Endodermal cell (in vitro differentiated cells): ENCODE data around the gene MYRF. TPM values are rescaled to one million over a fixed set of nuclear protein-coding genes. Genes with fewer than 3 reads are reported as not detected.

Experiments
- DNase-seq: peaks from one replicate; pipeline ENCODE4 v3.0.0-alpha.2; 2017
- H3K27ac ChIP-seq: 2 replicates; pipeline ENCODE4 v1.5.1; 2013; ENCODE audit warnings: mild to moderate bottlenecking, low read depth, low read length, moderate library complexity
- H3K27me3 ChIP-seq: 2 replicates; pipeline ENCODE4 v1.6.1; 2013; ENCODE audit warnings: mild to moderate bottlenecking, low read length, moderate library complexity; ENCODE audit not compliant: insufficient read depth, control insufficient read depth, poor library complexity, severe bottlenecking
- H3K36me3 ChIP-seq: 2 replicates; pipeline ENCODE4 v1.7.0; 2013; ENCODE audit warnings: mild to moderate bottlenecking, low read length, moderate library complexity; ENCODE audit not compliant: control insufficient read depth, insufficient read depth
- H3K4me1 ChIP-seq: one replicate; pipeline ENCODE4 v1.7.0; 2013; ENCODE audit warnings: low read length; ENCODE audit not compliant: control insufficient read depth, insufficient read depth
- H3K4me3 ChIP-seq: 2 replicates; pipeline ENCODE4 v1.5.1; 2013; ENCODE audit warnings: mild to moderate bottlenecking, low read length, moderate library complexity
- H3K9ac ChIP-seq: 2 replicates; pipeline ENCODE4 v1.6.1; 2013; ENCODE audit warnings: mild to moderate bottlenecking, low read length, moderate library complexity; ENCODE audit not compliant: poor library complexity, severe bottlenecking; ENCODE audit errors: extremely low read depth
- H3K9me3 ChIP-seq: 2 replicates; pipeline ENCODE4 v1.6.1; 2013; ENCODE audit warnings: mild to moderate bottlenecking, low read length, moderate library complexity; ENCODE audit not compliant: control insufficient read depth
- H3K27ac Mint-ChIP-seq: 2 replicates; pipeline ENCODE4 v1.8.0; 2020; ENCODE audit warnings: mixed read lengths
- H3K27me3 Mint-ChIP-seq: 2 replicates; pipeline ENCODE4 v1.8.0; 2021; ENCODE audit warnings: mild to moderate bottlenecking, mixed read lengths; ENCODE audit not compliant: insufficient read depth
- H3K36me3 Mint-ChIP-seq: 2 replicates; pipeline ENCODE4 v1.8.0; 2020; ENCODE audit warnings: low read depth, mixed read lengths
- H3K4me1 Mint-ChIP-seq: 2 replicates; pipeline ENCODE4 v1.8.0; 2020; ENCODE audit warnings: mixed read lengths
- H3K4me3 Mint-ChIP-seq: 2 replicates; pipeline ENCODE4 v1.8.0; 2020; ENCODE audit warnings: mild to moderate bottlenecking, moderate library complexity, mixed read lengths
- H3K9me3 Mint-ChIP-seq: 2 replicates; pipeline ENCODE4 v1.8.0; 2020; ENCODE audit warnings: mild to moderate bottlenecking, mixed read lengths
- WGBS, 2 experiments: methylation state at CpG; one replicate each; pipeline versions ENCODE4 v1.1.5 to v1.1.7; 2013; ENCODE audit warnings: missing lambda C conversion rate in 2 of 2, mixed read lengths in 1 of 2; ENCODE audit not compliant: insufficient coverage in 1 of 2, insufficient read length in 1 of 2; 5-methylcytosine and 5-hydroxymethylcytosine counted together
- total RNA-seq, 2 donors: library from RNA; stranded (reverse); fragmentation: NEBNext Ultra II Directional in 1 of 2; extraction: Animal tissue kit (Norgen Biotek cat#: 25700) in 1 of 2; gene quantifications; 2 replicates in 1 of 2; 3 replicates in 1 of 2; pipeline ENCODE4 v1.2.1, GENCODE V29; 2021
- TF ChIP-seq, protein P1 (sequence below): fragments of 200-600 bp; sonication (generic); conservative IDR thresholded peaks from 2 replicates; pipeline ENCODE4 v1.5.0; 2021; ENCODE audit warnings: antibody characterized with exemption, mild to moderate bottlenecking

The MYRF gene
- total RNA-seq, 2 donors from 2014 or later = 30.3 to 61.7 TPM

DNA sequence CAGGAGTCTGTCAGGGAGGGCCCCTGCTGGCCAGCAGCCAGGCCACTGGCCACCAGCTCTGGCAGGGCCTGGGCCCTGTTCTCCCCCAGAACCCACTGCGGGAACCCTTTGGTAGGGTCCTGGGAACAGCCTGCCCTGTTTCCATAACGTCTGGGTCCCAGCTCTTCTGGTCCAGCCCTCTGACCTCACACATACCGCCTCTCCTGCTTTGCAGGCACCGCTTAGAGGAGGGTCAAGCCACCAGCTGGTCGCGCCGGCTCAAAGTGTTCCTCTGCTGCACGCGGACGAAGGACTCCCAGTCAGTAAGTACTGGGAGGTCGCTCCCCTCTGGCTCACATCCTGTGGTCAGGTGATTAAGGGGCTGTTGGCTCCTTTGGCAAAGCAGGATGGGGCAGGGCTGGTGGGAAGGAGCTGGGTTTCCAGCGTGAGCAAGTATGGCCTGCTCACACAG is 26.6 kb upstream of the MYRF start:
- no peak overlapping the region for H3K4me3 ChIP-seq
- Mint-ChIP-seq H3K36me3 (peaks cover 5% of the 10 kb centered on the region), H3K27me3 (no peaks in the 10 kb centered on the region), H3K27ac (peak overlapping the region; percentile 24), H3K4me3 (no peak overlapping the region), H3K9me3 (no peaks in the 10 kb centered on the region), H3K4me1 (no peaks in the 10 kb centered on the region)
- DNase-seq = no peak
- H3K4me1 ChIP-seq = peaks cover under 1% of the 10 kb centered on the region
- no peaks in the 10 kb centered on the region for H3K36me3 ChIP-seq
- no peaks in the 10 kb centered on the region for H3K27me3 ChIP-seq
- H3K27ac ChIP-seq = no peak overlapping the region
- no peaks in the 10 kb centered on the region for H3K9me3 ChIP-seq
- no peak overlapping the region for H3K9ac ChIP-seq
- TF ChIP-seq, protein P1, sequence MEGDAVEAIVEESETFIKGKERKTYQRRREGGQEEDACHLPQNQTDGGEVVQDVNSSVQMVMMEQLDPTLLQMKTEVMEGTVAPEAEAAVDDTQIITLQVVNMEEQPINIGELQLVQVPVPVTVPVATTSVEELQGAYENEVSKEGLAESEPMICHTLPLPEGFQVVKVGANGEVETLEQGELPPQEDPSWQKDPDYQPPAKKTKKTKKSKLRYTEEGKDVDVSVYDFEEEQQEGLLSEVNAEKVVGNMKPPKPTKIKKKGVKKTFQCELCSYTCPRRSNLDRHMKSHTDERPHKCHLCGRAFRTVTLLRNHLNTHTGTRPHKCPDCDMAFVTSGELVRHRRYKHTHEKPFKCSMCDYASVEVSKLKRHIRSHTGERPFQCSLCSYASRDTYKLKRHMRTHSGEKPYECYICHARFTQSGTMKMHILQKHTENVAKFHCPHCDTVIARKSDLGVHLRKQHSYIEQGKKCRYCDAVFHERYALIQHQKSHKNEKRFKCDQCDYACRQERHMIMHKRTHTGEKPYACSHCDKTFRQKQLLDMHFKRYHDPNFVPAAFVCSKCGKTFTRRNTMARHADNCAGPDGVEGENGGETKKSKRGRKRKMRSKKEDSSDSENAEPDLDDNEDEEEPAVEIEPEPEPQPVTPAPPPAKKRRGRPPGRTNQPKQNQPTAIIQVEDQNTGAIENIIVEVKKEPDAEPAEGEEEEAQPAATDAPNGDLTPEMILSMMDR = no peak
- WGBS, 2 experiments = 91 to 94% methylated on average over 7 to 12 of the region's 12 CpGs

DNA sequence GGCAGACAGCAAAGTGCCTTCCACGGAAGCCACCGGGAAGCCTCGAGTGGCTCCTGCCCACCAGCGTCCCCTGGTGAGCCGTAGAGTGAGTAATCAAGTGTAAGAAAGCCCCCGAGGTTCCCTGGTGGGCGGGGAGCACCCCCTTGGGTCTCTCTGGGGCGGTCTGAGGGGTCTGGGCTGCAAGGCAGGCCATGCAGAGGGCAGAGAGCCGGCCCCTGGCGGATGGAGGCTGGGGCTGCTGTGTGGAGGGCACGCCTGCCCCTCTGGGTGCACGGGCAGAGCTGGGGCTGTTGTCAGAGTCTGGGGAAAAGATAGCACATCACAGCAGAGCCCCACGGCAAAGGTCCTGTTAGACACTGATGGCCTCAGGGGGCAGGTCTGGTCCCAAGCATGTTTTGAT is 25.7 kb upstream of the MYRF start:
- no peak overlapping the region for H3K27ac ChIP-seq
- H3K4me3 ChIP-seq = no peak overlapping the region
- no peak overlapping the region for H3K9ac ChIP-seq
- H3K9me3 Mint-ChIP-seq = no peaks in the 10 kb centered on the region
- TF ChIP-seq, protein P1 = no peak
- 92 to 93% methylated on average over 12 to 13 of the region's 13 CpGs for WGBS, 2 experiments
- peaks cover 4% of the 10 kb centered on the region for H3K4me1 ChIP-seq
- H3K4me3 Mint-ChIP-seq = no peak overlapping the region
- no peak for DNase-seq
- H3K36me3 ChIP-seq = no peaks in the 10 kb centered on the region
- no peaks in the 10 kb centered on the region for H3K9me3 ChIP-seq
- peaks cover 5% of the 10 kb centered on the region for H3K36me3 Mint-ChIP-seq
- no peaks in the 10 kb centered on the region for H3K27me3 ChIP-seq
- H3K4me1 Mint-ChIP-seq = no peaks in the 10 kb centered on the region
- no peak overlapping the region for H3K27ac Mint-ChIP-seq
- no peaks in the 10 kb centered on the region for H3K27me3 Mint-ChIP-seq

DNA sequence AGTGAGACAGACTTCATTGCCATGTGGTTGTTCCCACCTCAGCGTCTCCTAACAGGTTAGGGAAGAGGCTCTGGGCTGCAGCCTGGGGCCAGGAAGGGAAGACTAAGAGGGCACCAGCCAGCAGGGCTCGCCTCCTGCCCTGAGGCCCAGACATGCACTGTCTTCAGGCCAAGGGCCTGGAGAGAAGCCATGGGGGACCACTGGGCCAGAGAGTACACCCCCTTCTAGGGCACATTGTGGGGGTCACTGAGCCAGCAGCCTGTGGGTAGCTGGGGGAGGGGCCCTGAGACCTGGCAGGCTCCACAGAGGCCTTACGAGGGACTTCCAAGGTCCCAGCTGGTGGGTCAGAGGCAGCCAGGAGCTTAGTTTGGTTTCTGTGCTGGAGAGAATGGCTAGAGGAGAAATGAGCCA is 25.0 kb upstream of the MYRF start:
- Mint-ChIP-seq H3K36me3 (peaks cover 5% of the 10 kb centered on the region), H3K27ac (no peak overlapping the region), H3K9me3 (no peaks in the 10 kb centered on the region), H3K27me3 (no peaks in the 10 kb centered on the region), H3K4me3 (no peak overlapping the region), H3K4me1 (no peaks in the 10 kb centered on the region)
- Histone ChIP-seq H3K9ac (no peak overlapping the region), H3K27ac (no peak overlapping the region), H3K4me1 (peaks cover 4% of the 10 kb centered on the region), H3K36me3 (no peaks in the 10 kb centered on the region), H3K9me3 (no peaks in the 10 kb centered on the region), H3K4me3 (no peak overlapping the region), H3K27me3 (no peaks in the 10 kb centered on the region)
- TF ChIP-seq, protein P1 = no peak
- no peak for DNase-seq
- WGBS, 2 experiments = 83 to 87% methylated on average over 1 to 3 of the region's 3 CpGs
